Measurements from ENCODE around the gene THBS1.

DNA sequence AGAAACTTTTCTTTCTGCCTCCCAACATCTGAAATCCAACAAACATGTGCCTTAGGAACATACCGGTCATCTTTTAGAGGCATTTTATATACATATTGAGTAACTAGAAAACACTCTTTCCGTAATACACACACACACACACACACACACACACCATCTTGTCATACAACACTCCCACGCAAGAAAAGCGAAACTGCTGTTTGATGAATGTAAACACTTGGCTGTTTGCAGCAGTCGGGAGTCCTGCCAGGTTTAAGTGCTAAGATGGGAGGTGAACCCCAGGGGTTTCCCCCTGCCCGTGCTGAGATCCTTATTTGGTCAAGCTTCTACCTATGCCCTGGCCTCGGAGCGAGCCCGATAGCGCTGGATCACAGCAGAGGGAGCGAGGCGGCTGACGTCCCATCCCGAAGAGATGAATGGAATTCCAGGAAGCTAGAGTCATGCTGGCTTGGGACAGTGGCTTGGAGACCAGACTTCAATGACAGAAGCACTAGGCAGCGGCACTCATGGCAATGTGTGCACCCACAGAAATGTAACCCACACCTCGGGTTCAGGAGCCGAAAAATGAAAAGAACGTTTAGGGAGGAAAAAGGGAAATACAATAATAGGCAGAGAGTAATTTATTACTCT is 1.3 kb upstream of the THBS1 start:
- TF ChIP-seq TAF1 (IDR thresholded peaks at IDR 0.05; ENCODE audit: low read depth) (no peak), CEBPB (IDR thresholded peaks at IDR 0.05) (no peak), YY1 (IDR thresholded peaks at IDR 0.05; ENCODE audit: low read depth) (0 out of 2 replicates have a peak, but pooled peaks have one; percentile 53), EGR1 (IDR thresholded peaks at IDR 0.05) (peak; percentile 64; the same call in 1 of the 2 replicates), REST (IDR thresholded peaks at IDR 0.05; ENCODE audit: low read depth) (no peak), TCF12 (IDR thresholded peaks at IDR 0.05; ENCODE audit: low read depth) (0 out of 2 replicates have a peak, but pooled peaks have one; percentile 48), CREB1 (IDR thresholded peaks at IDR 0.05; ENCODE audit: low read depth) (no peak), RAD21 (IDR thresholded peaks at IDR 0.05; ENCODE audit: low read depth) (peak; percentile 12)
- TF ChIP-seq, protein P1, sequence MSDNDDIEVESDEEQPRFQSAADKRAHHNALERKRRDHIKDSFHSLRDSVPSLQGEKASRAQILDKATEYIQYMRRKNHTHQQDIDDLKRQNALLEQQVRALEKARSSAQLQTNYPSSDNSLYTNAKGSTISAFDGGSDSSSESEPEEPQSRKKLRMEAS (IDR thresholded peaks at IDR 0.05) = peak; percentile 63

Measured in Ishikawa (cell line).